Dendritic cell treated with granulocyte-macrophage colony-stimulating factor and Interleukin-4, amounts not matched to agents 40 ng/mL and 50 ng/mL, for 4 days (primary cell): Measurements from ENCODE around the gene FOXP3.

Experiments used
- H3K27ac Mint-ChIP-seq: one replicate; pipeline ENCODE4 v1.8.0; 2022; ENCODE audit warnings: mild to moderate bottlenecking, mixed read lengths
- H3K27me3 Mint-ChIP-seq: one replicate; pipeline ENCODE4 v1.8.0; 2022; ENCODE audit warnings: mild to moderate bottlenecking, mixed read lengths
- H3K36me3 Mint-ChIP-seq: one replicate; pipeline ENCODE4 v1.8.0; 2022; ENCODE audit warnings: low read depth, mixed read lengths
- H3K4me1 Mint-ChIP-seq: one replicate; pipeline ENCODE4 v1.8.0; 2022; ENCODE audit warnings: low read depth, mixed read lengths
- H3K4me3 Mint-ChIP-seq: one replicate; pipeline ENCODE4 v1.8.0; 2022; ENCODE audit warnings: mild to moderate bottlenecking, moderate library complexity, mixed read lengths
- H3K9me3 Mint-ChIP-seq: one replicate; pipeline ENCODE4 v1.8.0; 2022; ENCODE audit warnings: mixed read lengths
- intact Hi-C: fragments of 100-400 bp; cut with micrococcal nuclease; formaldehyde crosslinking; loops from one replicate; pipeline ENCODE4 v1.15.0; 2022

FOXP3 gene

GRCh38 chrX:49231333-49232000 lies 33.0 kb downstream of the FOXP3 start:
- Mint-ChIP-seq H3K27me3 (peaks cover 6% of the 10 kb centered on the region), H3K4me1 (peaks cover 24% of the 10 kb centered on the region), H3K9me3 (no peaks in the 10 kb centered on the region), H3K4me3 (peak overlapping the region; percentile 72), H3K36me3 (peaks cover 9% of the 10 kb centered on the region), H3K27ac (peak overlapping the region; percentile 87)
- intact Hi-C loops, result loop anchor here (2.0 kb wide), 1 partner anchor 37 kb away; the partner anchor contains the start of gene PPP1R3F

DNA sequence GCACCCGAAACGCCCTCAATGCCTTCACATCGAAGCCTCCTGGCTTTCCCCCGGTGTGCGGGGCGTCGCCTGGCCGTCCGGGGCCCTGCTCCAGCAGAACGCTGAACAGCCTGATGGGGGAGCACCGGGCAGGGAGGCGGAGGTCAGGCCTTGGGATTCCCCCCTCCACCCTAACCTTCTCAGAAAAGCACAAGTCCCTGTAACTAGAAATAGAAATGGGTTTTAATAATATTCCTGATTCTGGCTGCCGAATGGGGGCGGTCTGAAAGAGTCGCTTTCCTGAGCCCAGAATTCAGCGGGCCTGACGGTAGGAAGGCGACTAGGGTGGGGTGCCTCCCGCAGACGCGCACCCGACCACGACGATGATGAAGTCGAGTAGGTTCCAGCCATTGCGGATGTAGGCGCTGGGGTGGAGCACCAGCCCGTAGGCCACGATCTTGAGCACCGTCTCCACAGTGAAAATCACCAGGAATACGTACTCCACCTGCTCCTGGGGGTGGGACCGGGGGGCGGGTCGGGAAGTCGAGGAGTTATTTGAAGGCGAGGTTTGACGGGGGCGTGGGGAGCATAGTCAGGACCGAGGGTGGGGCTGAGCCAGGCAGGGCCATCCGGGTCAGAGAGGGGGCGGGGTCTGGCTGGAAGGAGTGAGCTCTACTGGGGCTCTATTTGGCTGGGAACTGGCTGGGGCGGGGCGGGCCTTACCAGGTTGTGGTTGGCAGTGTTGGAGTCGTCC lies 33.8 kb downstream of the FOXP3 start:
- Mint-ChIP-seq H3K36me3 (peaks cover 6% of the 10 kb centered on the region), H3K9me3 (no peaks in the 10 kb centered on the region), H3K27ac (peak overlapping the region; percentile 87), H3K27me3 (peaks cover 13% of the 10 kb centered on the region), H3K4me3 (peak overlapping the region; percentile 72), H3K4me1 (peaks cover 24% of the 10 kb centered on the region)
- intact Hi-C loops, result loop anchor here (2.0 kb wide), 1 partner anchor 38 kb away; the partner anchor contains the start of gene PPP1R3F

DNA sequence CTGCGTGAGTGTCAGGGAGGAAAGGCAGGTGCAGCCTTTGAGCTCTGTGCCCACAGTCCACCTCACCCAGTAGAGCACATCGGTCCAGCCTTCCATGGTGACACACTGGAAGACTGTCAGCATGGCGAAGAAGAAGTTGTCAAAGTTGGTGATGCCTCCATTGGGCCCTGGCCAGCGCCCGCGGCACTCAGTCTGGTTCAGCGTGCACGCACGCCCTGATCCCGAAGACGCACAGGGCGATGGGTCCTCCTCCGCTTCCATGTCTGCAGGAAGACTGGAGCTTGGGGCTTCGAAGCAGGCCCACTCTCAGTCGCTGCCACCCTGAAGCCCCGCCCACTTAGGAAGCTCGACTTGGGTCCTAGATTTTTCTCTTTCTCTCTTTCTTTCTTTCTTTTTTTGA lies 36.3 kb downstream of the FOXP3 start:
- Mint-ChIP-seq H3K27ac (no peak overlapping the region), H3K9me3 (no peaks in the 10 kb centered on the region), H3K4me3 (no peak overlapping the region), H3K4me1 (peaks cover 24% of the 10 kb centered on the region), H3K36me3 (no peaks in the 10 kb centered on the region), H3K27me3 (peaks cover 23% of the 10 kb centered on the region)
- intact Hi-C loops, result no loop called here

DNA sequence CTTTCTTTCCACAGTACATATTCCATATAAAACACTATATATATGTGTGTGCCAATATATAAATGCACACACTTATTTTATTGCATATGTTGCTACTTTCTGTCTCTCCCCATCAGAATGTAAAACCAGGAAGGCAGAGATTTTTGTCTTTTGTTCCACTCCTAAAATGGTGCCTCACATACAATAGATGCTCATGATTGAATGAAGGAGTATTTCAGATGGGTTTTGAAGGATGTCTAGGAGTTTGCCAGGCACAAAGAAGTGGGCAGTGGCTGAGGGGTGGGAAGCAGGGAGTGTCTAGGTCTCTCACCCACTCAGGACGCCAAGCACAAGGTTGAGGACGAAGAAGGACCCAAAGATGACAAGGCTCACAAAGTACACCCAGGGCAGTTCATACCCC lies 36.8 kb downstream of the FOXP3 start:
- intact Hi-C loops, result no loop called here
- peaks cover 24% of the 10 kb centered on the region for H3K27me3 Mint-ChIP-seq
- no peak overlapping the region for H3K27ac Mint-ChIP-seq
- H3K9me3 Mint-ChIP-seq, result no peaks in the 10 kb centered on the region
- no peaks in the 10 kb centered on the region for H3K36me3 Mint-ChIP-seq
- H3K4me3 Mint-ChIP-seq, result no peak overlapping the region
- peaks cover 24% of the 10 kb centered on the region for H3K4me1 Mint-ChIP-seq

- intact Hi-C loops, result no loop called here
- H3K27me3 Mint-ChIP-seq, result peaks cover 24% of the 10 kb centered on the region
Measured at GRCh38 chrX:49226946-49227345, 37.6 kb downstream of the FOXP3 start.

GRCh38 chrX:49225858-49226257 lies 38.7 kb downstream of the FOXP3 start:
- intact Hi-C loops, result no loop called here
- Mint-ChIP-seq H3K27ac (no peak overlapping the region), H3K4me3 (no peak overlapping the region), H3K9me3 (no peaks in the 10 kb centered on the region), H3K27me3 (peaks cover 28% of the 10 kb centered on the region), H3K4me1 (peaks cover 12% of the 10 kb centered on the region), H3K36me3 (no peaks in the 10 kb centered on the region)

More at GRCh38 chrX:49226946-49227345, 37.6 kb downstream of the FOXP3 start:
- Mint-ChIP-seq H3K4me3 (no peak overlapping the region), H3K4me1 (peaks cover 22% of the 10 kb centered on the region), H3K9me3 (no peaks in the 10 kb centered on the region), H3K36me3 (no peaks in the 10 kb centered on the region), H3K27ac (no peak overlapping the region)

- Mint-ChIP-seq H3K27ac (no peak overlapping the region), H3K4me1 (peaks cover 8% of the 10 kb centered on the region), H3K27me3 (peaks cover 24% of the 10 kb centered on the region), H3K9me3 (no peaks in the 10 kb centered on the region), H3K4me3 (no peak overlapping the region), H3K36me3 (no peaks in the 10 kb centered on the region)
- intact Hi-C loops, result no loop called here
Measured at GRCh38 chrX:49221868-49222267, 42.6 kb downstream of the FOXP3 start.

- Mint-ChIP-seq H3K27me3 (peaks cover 12% of the 10 kb centered on the region), H3K36me3 (no peaks in the 10 kb centered on the region), H3K4me1 (peaks cover 8% of the 10 kb centered on the region), H3K4me3 (no peak overlapping the region), H3K27ac (no peak overlapping the region), H3K9me3 (no peaks in the 10 kb centered on the region)
- intact Hi-C loops, result no loop called here
Measured at GRCh38 chrX:49220100-49220499, 44.4 kb downstream of the FOXP3 start.

- Mint-ChIP-seq H3K4me3 (no peak overlapping the region), H3K27ac (no peak overlapping the region), H3K27me3 (peaks cover 3% of the 10 kb centered on the region), H3K36me3 (no peaks in the 10 kb centered on the region), H3K4me1 (peaks cover 8% of the 10 kb centered on the region), H3K9me3 (no peaks in the 10 kb centered on the region)
- intact Hi-C loops, result no loop called here
Measured at GRCh38 chrX:49214996-49215526, 49.4 kb downstream of the FOXP3 start.

DNA sequence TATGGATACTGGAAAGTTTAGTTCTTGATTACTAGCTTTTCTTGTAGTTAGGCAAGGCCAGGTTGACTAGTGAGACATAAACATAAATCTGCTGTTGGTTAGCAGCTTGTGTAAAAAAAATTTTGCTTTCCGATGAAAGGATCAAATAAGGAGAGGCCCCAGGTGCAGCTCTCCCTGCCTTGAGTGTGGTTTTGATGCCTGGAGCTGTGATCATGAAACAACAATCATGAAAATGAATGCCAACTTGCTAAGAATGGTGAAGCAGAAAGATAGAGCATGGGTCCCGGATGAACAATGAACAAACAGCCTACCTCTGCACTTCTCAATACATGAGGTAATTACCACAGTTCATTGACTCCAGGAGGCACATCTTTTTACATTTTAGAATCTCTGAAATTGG lies 50.1 kb downstream of the FOXP3 start:
- Mint-ChIP-seq H3K9me3 (no peaks in the 10 kb centered on the region), H3K36me3 (no peaks in the 10 kb centered on the region), H3K4me1 (peaks cover 3% of the 10 kb centered on the region), H3K4me3 (no peak overlapping the region), H3K27me3 (peaks cover 3% of the 10 kb centered on the region), H3K27ac (no peak overlapping the region)
- intact Hi-C loops, result no loop called here

DNA sequence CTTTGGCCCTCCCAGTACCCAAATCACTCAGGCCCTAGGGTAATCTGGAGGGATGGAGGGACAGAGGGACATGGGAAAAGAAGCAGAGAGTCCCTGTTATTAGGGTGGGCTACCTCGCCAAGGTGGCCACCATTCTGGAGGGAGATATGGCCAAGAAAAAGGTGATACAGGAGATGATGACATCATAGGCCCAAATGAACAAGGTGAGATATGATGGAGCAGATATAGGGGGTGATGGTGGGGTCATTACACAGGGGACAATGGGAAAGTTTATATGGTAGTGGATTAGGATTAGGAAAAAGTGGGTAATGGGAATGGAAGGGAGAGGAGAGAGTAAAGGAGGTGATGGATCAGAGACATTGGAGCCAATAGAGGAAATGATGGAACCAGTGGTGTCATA lies 51.6 kb downstream of the FOXP3 start:
- Mint-ChIP-seq H3K36me3 (no peaks in the 10 kb centered on the region), H3K9me3 (no peaks in the 10 kb centered on the region), H3K27ac (no peak overlapping the region), H3K4me3 (no peak overlapping the region), H3K4me1 (no peaks in the 10 kb centered on the region), H3K27me3 (peaks cover 3% of the 10 kb centered on the region)
- intact Hi-C loops, result no loop called here

DNA sequence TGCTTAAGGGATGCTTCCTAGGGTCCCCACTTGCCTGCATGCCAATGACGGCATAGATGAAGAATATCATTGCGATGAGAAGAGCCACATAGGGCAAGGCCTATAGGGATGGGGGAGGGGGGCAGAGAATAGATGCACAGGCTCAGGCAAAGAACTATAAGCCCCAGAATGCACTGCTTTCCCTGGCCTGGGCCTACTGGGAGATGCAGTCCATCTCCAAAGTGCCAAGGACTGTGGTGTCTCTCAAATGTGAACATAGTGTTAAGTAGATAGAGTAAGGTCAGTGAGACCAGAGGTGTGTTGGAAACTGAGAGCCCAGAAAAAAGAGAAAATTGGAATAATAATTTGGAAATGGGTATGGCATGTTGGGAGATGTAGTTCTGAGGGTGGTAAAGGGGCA lies 52.3 kb downstream of the FOXP3 start:
- intact Hi-C loops, result no loop called here
- no peak overlapping the region for H3K27ac Mint-ChIP-seq
- H3K27me3 Mint-ChIP-seq, result peaks cover 3% of the 10 kb centered on the region
- H3K4me3 Mint-ChIP-seq, result no peak overlapping the region
- H3K9me3 Mint-ChIP-seq, result no peaks in the 10 kb centered on the region
- H3K4me1 Mint-ChIP-seq, result no peaks in the 10 kb centered on the region
- no peaks in the 10 kb centered on the region for H3K36me3 Mint-ChIP-seq

GRCh38 chrX:49211074-49211473 lies 53.4 kb downstream of the FOXP3 start:
- no peaks in the 10 kb centered on the region for H3K36me3 Mint-ChIP-seq
- H3K9me3 Mint-ChIP-seq, result no peaks in the 10 kb centered on the region
- H3K4me1 Mint-ChIP-seq, result no peaks in the 10 kb centered on the region
- H3K27ac Mint-ChIP-seq, result no peak overlapping the region
- peaks cover 3% of the 10 kb centered on the region for H3K27me3 Mint-ChIP-seq
- intact Hi-C loops, result no loop called here
- no peak overlapping the region for H3K4me3 Mint-ChIP-seq

- no peak overlapping the region for H3K27ac Mint-ChIP-seq
- H3K4me1 Mint-ChIP-seq, result no peaks in the 10 kb centered on the region
- H3K9me3 Mint-ChIP-seq, result no peaks in the 10 kb centered on the region
- H3K4me3 Mint-ChIP-seq, result no peak overlapping the region
- intact Hi-C loops, result no loop called here
- no peaks in the 10 kb centered on the region for H3K36me3 Mint-ChIP-seq
- H3K27me3 Mint-ChIP-seq, result peaks cover 3% of the 10 kb centered on the region
Measured at GRCh38 chrX:49210406-49210805, 54.1 kb downstream of the FOXP3 start.
